ENCODE results near the gene ASCC1. TPM values are rescaled to one million over a fixed set of nuclear protein-coding genes. Genes with fewer than 3 reads are reported as not detected.
A peak's percentile ranks its signal among the peaks of the same experiment; 100 is the strongest.

ASCC1 gene
- total RNA-seq, 2 experiments from 2014 or later, result 61.6 to 68.5 TPM

- H3K4me3 Mint-ChIP-seq, result no peak overlapping the region
- H3K27ac Mint-ChIP-seq, result peak overlapping the region; percentile 87
- H3K9me3 Mint-ChIP-seq, result no peaks in the 10 kb centered on the region
- H3K27me3 Mint-ChIP-seq (ENCODE audit: low read depth), result no peaks in the 10 kb centered on the region
- DNase-seq, result no peak
- peaks cover 67% of the 10 kb centered on the region for H3K4me1 Mint-ChIP-seq (ENCODE audit: low read depth)
- CTCF ChIA-PET, result interaction anchor here (3.2 kb wide), 1 partner anchor 26 kb away, joined by 12 read pairs; no protein-coding TSS in a partner anchor
- H3K36me3 Mint-ChIP-seq (ENCODE audit: low read depth), result peaks cover 38% of the 10 kb centered on the region
- intact Hi-C loops (cut with micrococcal nuclease), result no loop called here
Observed at GRCh38 chr10:72074574-72075375, 141.3 kb downstream of the ASCC1 start.

- Mint-ChIP-seq H3K4me1 (ENCODE audit: low read depth) (peaks cover 64% of the 10 kb centered on the region), H3K27ac (peak overlapping the region; percentile 87), H3K36me3 (ENCODE audit: low read depth) (peaks cover 45% of the 10 kb centered on the region), H3K27me3 (ENCODE audit: low read depth) (no peaks in the 10 kb centered on the region), H3K4me3 (no peak overlapping the region), H3K9me3 (no peaks in the 10 kb centered on the region)
- intact Hi-C loops (cut with micrococcal nuclease), result no loop called here
- CTCF ChIA-PET, result interaction anchor here (0.5 to 1.4 kb wide), 4 partner anchors 25 to 145 kb away, joined by 3 to 5 read pairs (median 4); no protein-coding TSS in a partner anchor
- DNase-seq, result no peak
Observed at GRCh38 chr10:72073708-72074573, 142.1 kb downstream of the ASCC1 start.

- intact Hi-C loops (cut with micrococcal nuclease), result no loop called here
- Mint-ChIP-seq H3K4me1 (ENCODE audit: low read depth) (peaks cover 57% of the 10 kb centered on the region), H3K36me3 (ENCODE audit: low read depth) (peaks cover 42% of the 10 kb centered on the region), H3K9me3 (no peaks in the 10 kb centered on the region), H3K27me3 (ENCODE audit: low read depth) (no peaks in the 10 kb centered on the region), H3K27ac (no peak overlapping the region), H3K4me3 (no peak overlapping the region)
- CTCF ChIA-PET, result interaction anchor here (0.9 to 1.4 kb wide), 3 partner anchors 24 to 267 kb away, joined by 3 to 5 read pairs (median 3); no protein-coding TSS in a partner anchor
- no peak for DNase-seq
Observed at GRCh38 chr10:72072639-72073038, 143.4 kb downstream of the ASCC1 start.

GRCh38 chr10:72072046-72072445 lies 144.0 kb downstream of the ASCC1 start:
- intact Hi-C loops (cut with micrococcal nuclease), result no loop called here
- H3K4me3 Mint-ChIP-seq, result no peak overlapping the region
- CTCF ChIA-PET, result interaction anchor here (0.8 to 1.4 kb wide), 4 partner anchors 12 to 268 kb away, joined by 3 to 5 read pairs (median 3); no protein-coding TSS in a partner anchor
- H3K36me3 Mint-ChIP-seq (ENCODE audit: low read depth), result peaks cover 41% of the 10 kb centered on the region
- no peak overlapping the region for H3K27ac Mint-ChIP-seq
- no peaks in the 10 kb centered on the region for H3K27me3 Mint-ChIP-seq (ENCODE audit: low read depth)
- H3K9me3 Mint-ChIP-seq, result no peaks in the 10 kb centered on the region
- DNase-seq, result no peak
- H3K4me1 Mint-ChIP-seq (ENCODE audit: low read depth), result peaks cover 51% of the 10 kb centered on the region

GRCh38 chr10:72069751-72070526 lies 146.1 kb downstream of the ASCC1 start:
- no peaks in the 10 kb centered on the region for H3K27me3 Mint-ChIP-seq (ENCODE audit: low read depth)
- CTCF ChIA-PET, result interaction anchor here (0.5 to 1.4 kb wide), 4 partner anchors 21 to 275 kb away, joined by 3 to 9 read pairs (median 4); no protein-coding TSS in a partner anchor
- no peak overlapping the region for H3K4me3 Mint-ChIP-seq
- no peaks in the 10 kb centered on the region for H3K9me3 Mint-ChIP-seq
- H3K4me1 Mint-ChIP-seq (ENCODE audit: low read depth), result peaks cover 30% of the 10 kb centered on the region
- intact Hi-C loops (cut with micrococcal nuclease), result no loop called here
- peaks cover 47% of the 10 kb centered on the region for H3K36me3 Mint-ChIP-seq (ENCODE audit: low read depth)
- peak overlapping the region; percentile 55 for H3K27ac Mint-ChIP-seq
- DNase-seq, result peak; percentile 43

GRCh38 chr10:72068901-72069446 lies 147.1 kb downstream of the ASCC1 start:
- H3K27ac Mint-ChIP-seq, result peak overlapping the region; percentile 55
- intact Hi-C loops (cut with micrococcal nuclease), result no loop called here
- CTCF ChIA-PET, result interaction anchor here (0.7 to 1.4 kb wide), 5 partner anchors 20 to 276 kb away, joined by 3 to 9 read pairs (median 4); no protein-coding TSS in a partner anchor
- peaks cover 47% of the 10 kb centered on the region for H3K36me3 Mint-ChIP-seq (ENCODE audit: low read depth)
- no peaks in the 10 kb centered on the region for H3K9me3 Mint-ChIP-seq
- no peaks in the 10 kb centered on the region for H3K27me3 Mint-ChIP-seq (ENCODE audit: low read depth)
- H3K4me1 Mint-ChIP-seq (ENCODE audit: low read depth), result peaks cover 21% of the 10 kb centered on the region
- no peak for DNase-seq
- no peak overlapping the region for H3K4me3 Mint-ChIP-seq

- no peak overlapping the region for H3K4me3 Mint-ChIP-seq
- intact Hi-C loops (cut with micrococcal nuclease), result no loop called here
- H3K27ac Mint-ChIP-seq, result peak overlapping the region; percentile 53
- H3K36me3 Mint-ChIP-seq (ENCODE audit: low read depth), result peaks cover 47% of the 10 kb centered on the region
- H3K27me3 Mint-ChIP-seq (ENCODE audit: low read depth), result no peaks in the 10 kb centered on the region
- peaks cover 18% of the 10 kb centered on the region for H3K4me1 Mint-ChIP-seq (ENCODE audit: low read depth)
- CTCF ChIA-PET, result interaction anchor here (0.6 to 1.2 kb wide), 3 partner anchors 22 to 156 kb away, joined by 3 to 11 read pairs (median 3); no protein-coding TSS in a partner anchor
- no peaks in the 10 kb centered on the region for H3K9me3 Mint-ChIP-seq
- DNase-seq, result no peak
Observed at GRCh38 chr10:72068126-72068765, 147.8 kb downstream of the ASCC1 start.

GRCh38 chr10:72067463-72068125 lies 148.5 kb downstream of the ASCC1 start:
- intact Hi-C loops (cut with micrococcal nuclease), result no loop called here
- H3K9me3 Mint-ChIP-seq, result no peaks in the 10 kb centered on the region
- H3K4me1 Mint-ChIP-seq (ENCODE audit: low read depth), result peaks cover 15% of the 10 kb centered on the region
- H3K27ac Mint-ChIP-seq, result peak overlapping the region; percentile 53
- CTCF ChIA-PET, result interaction anchor here (0.6 to 1.6 kb wide), 4 partner anchors 19 to 159 kb away, joined by 3 to 11 read pairs (median 4); no protein-coding TSS in a partner anchor
- peaks cover 42% of the 10 kb centered on the region for H3K36me3 Mint-ChIP-seq (ENCODE audit: low read depth)
- no peak overlapping the region for H3K4me3 Mint-ChIP-seq
- H3K27me3 Mint-ChIP-seq (ENCODE audit: low read depth), result no peaks in the 10 kb centered on the region
- DNase-seq, result no peak

- DNase-seq, result no peak
- Mint-ChIP-seq H3K4me1 (ENCODE audit: low read depth) (peaks cover 13% of the 10 kb centered on the region), H3K27ac (peak overlapping the region; percentile 53), H3K4me3 (no peak overlapping the region), H3K27me3 (ENCODE audit: low read depth) (no peaks in the 10 kb centered on the region), H3K9me3 (no peaks in the 10 kb centered on the region), H3K36me3 (ENCODE audit: low read depth) (peaks cover 37% of the 10 kb centered on the region)
- intact Hi-C loops (cut with micrococcal nuclease), result no loop called here
- CTCF ChIA-PET, result interaction anchor here (0.6 to 1.6 kb wide), 6 partner anchors 11 to 188 kb away, joined by 3 to 6 read pairs (median 4); no protein-coding TSS in a partner anchor
Observed at GRCh38 chr10:72066318-72067284, 149.5 kb downstream of the ASCC1 start.

Measured in activated naive CD4-positive, alpha-beta T cell treated with anti-CD3 and anti-CD28 coated beads for 36 hours (primary cell).